IPS-18c (cell line): ENCODE data around the gene LAPTM4A.

ENCODE experiments used
- H3K4me3 ChIP-seq: 2 replicates; pipeline ENCODE4 v1.7.0; 2013; ENCODE audit warnings: low read depth, mild to moderate bottlenecking, low read length, moderate library complexity; ENCODE audit not compliant: insufficient read depth
- H3K9me3 ChIP-seq: one replicate; pipeline ENCODE4 v1.6.1; 2013; ENCODE audit warnings: mild to moderate bottlenecking, low read length, moderate library complexity; ENCODE audit not compliant: control insufficient read depth, insufficient read depth

Gene LAPTM4A

DNA sequence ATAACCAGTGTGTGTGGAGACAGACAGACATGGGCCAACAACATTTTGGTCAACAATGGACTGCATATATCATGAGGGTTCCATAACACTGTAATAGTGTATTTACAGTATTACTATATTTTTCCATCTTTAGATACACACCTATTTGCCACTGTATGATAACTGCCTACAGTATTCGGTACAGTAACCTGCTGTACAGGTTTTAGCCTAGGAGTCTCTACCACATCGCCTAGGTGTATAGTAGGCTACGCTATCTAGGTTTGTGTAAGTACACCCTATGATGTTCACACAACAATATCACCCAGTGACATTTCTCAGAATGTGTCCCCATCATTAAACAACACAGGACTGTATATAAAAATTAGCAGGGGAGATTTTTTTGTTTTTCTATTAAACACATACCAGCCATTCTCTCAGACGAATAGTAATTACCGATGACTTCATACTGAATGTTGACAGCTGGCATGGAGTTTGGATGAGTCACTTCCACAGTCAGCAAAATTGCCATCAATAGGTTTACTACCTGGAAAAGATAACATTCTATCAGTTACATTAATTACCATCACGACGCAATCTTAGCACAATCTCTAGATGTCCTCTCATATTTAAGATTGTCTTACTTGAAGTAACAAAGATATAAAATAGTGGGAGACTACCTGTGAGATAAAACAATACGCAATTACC is 10.8 kb downstream of the LAPTM4A start:
- Histone ChIP-seq H3K4me3 (no peak overlapping the region), H3K9me3 (no peaks in the 10 kb centered on the region)

DNA sequence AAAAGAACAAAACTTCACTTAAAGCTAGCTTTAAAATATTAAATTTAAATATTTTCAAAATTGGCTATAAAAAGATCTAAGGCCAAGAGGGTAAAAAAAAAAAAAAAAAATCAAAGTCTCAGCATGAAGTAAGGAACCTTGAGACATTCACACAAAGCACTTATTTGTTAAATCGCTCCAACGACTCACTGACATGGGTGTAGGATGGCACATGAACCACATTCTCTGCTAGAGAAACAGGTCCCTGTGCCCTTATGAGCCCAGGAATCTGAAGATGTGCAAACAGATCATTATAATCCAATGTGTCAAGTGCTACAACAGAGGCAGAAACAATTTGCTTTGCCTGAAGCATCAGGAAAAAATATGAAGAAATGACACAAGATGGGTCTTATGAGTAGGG is 13.8 kb downstream of the LAPTM4A start:
- Histone ChIP-seq H3K9me3 (no peaks in the 10 kb centered on the region), H3K4me3 (no peak overlapping the region)

- H3K9me3 ChIP-seq = no peaks in the 10 kb centered on the region
Measured at GRCh38 chr2:20035955-20036666, 15.3 kb downstream of the LAPTM4A start.

GRCh38 chr2:20034821-20035220 is 16.6 kb downstream of the LAPTM4A start:
- no peaks in the 10 kb centered on the region for H3K9me3 ChIP-seq
- no peak overlapping the region for H3K4me3 ChIP-seq

More at GRCh38 chr2:20035955-20036666, 15.3 kb downstream of the LAPTM4A start:
- H3K4me3 ChIP-seq = no peak overlapping the region

- Histone ChIP-seq H3K4me3 (no peak overlapping the region), H3K9me3 (no peaks in the 10 kb centered on the region)
Measured at GRCh38 chr2:20034218-20034617, 17.2 kb downstream of the LAPTM4A start.

GRCh38 chr2:20033322-20033721 is 18.1 kb downstream of the LAPTM4A start:
- Histone ChIP-seq H3K4me3 (no peak overlapping the region), H3K9me3 (no peaks in the 10 kb centered on the region)

DNA sequence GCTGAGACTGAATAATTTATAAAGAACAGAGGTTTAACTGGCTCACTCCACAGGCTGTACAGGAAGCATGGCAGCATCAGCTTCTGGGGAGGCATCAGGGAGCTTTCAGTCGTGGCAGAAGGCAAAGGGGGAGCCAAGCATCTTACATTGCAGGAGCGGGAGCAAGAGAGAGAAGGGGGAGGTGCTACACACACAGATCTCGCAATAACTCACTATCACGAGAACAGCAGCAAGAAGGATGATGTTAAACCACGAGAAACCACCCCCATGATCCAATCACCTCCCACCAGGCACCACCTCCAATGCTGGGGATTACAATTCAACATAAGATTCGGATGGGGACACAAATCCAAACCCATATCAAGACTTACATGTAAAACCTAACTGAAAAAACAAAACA is 21.2 kb downstream of the LAPTM4A start:
- Histone ChIP-seq H3K9me3 (no peaks in the 10 kb centered on the region), H3K4me3 (no peak overlapping the region)

- Histone ChIP-seq H3K4me3 (no peak overlapping the region), H3K9me3 (peaks cover 2% of the 10 kb centered on the region)
Measured at GRCh38 chr2:20027705-20028434, 23.6 kb downstream of the LAPTM4A start.

DNA sequence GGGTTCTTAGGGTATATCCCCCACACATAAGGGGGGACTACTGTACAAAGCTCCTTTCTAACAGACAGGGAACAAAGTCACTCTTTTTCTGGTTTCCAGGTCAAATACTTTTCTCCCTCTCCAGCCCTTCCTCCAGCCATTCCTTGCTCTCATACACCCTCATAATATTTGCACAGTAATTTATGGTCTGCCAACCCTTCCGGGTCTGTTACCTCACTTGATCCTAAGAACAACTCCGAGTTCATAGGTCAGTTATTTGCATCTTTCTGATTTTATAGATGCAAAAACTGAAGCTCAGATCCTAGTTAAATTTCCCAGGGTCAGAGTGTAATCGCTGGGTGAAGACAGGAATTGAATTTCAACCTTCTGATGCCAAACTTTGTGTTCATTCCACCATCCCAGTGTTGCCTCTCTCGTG is 24.2 kb downstream of the LAPTM4A start:
- peaks cover 2% of the 10 kb centered on the region for H3K9me3 ChIP-seq
- H3K4me3 ChIP-seq = no peak overlapping the region

GRCh38 chr2:20025065-20025786 is 26.2 kb downstream of the LAPTM4A start:
- H3K4me3 ChIP-seq = no peak overlapping the region
- peaks cover 9% of the 10 kb centered on the region for H3K9me3 ChIP-seq

DNA sequence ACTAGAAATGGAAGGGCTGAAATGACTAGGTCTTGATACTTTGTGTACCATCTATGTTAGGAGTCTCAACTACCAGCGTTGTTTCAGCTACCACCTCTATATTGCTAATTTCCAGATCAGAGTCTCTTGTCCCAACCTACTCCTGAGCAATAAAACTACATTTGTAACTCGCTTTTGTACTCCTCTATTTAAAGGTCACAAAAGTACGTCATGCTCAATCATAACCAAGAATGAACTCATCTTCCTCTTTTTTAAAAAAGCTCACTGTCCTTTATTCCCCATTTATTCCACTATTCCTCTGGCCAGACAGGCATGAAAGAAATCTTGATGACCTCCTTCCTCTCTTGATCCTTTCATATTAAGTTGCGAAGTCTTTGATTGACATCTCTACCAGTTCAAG is 27.7 kb downstream of the LAPTM4A start:
- Histone ChIP-seq H3K4me3 (no peak overlapping the region), H3K9me3 (peaks cover 9% of the 10 kb centered on the region)

- Histone ChIP-seq H3K9me3 (peaks cover 9% of the 10 kb centered on the region), H3K4me3 (no peak overlapping the region)
Measured at GRCh38 chr2:20021405-20022009, 29.9 kb downstream of the LAPTM4A start.

GRCh38 chr2:20019747-20020146 is 31.7 kb downstream of the LAPTM4A start:
- Histone ChIP-seq H3K9me3 (peaks cover 9% of the 10 kb centered on the region), H3K4me3 (no peak overlapping the region)

DNA sequence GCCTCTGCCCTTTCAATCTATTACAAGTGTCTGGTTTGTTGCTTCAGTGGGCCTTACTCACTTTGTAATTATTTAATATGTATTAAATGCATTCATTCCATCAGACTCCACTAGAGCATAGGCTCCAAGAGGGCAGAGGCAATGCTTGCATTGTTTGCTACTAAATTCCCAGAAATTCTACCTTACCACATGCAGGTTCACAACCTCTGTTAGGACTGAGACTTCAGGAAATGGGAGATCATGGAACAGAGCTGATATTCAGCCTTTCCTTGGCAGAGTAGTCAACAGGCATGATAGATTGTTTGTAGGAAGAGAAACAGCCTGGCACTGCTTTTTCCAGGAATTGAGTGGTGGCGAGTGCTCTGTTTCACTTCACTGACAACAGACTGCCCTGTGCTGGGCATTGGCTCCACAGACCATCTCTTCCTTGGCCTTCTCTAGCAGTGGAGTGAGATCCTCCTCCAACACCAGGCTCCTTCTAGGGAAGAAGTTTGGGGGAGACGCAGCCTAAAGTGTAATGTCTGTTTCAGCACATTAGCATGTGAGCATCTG is 32.8 kb downstream of the LAPTM4A start:
- H3K4me3 ChIP-seq = no peak overlapping the region
- peaks cover 7% of the 10 kb centered on the region for H3K9me3 ChIP-seq

DNA sequence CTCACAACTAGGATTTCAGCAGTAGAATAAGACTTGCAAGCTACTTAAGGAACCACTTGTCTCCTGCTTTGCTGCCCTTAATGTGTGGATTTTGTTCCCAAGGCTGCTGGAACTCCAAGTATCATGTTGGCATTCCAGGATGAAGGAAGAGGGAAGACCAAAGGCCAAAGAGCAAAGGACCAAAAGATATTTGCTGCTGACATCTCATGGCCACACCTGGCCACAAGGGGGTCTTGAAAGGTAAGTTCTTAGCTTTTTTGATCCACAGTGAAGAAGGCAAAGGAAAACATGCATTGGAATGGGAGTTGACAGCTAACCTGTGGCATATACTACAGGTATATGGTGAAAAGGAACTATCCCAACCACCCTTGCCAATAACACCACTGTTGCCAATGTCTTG is 35.1 kb downstream of the LAPTM4A start:
- H3K9me3 ChIP-seq = peaks cover 5% of the 10 kb centered on the region
- no peak overlapping the region for H3K4me3 ChIP-seq

GRCh38 chr2:20015482-20016083 is 35.8 kb downstream of the LAPTM4A start:
- Histone ChIP-seq H3K9me3 (no peaks in the 10 kb centered on the region), H3K4me3 (no peak overlapping the region)
